ENCODE data around the gene ADD1.
A peak's percentile ranks its signal among the peaks of the same experiment; 100 is the strongest.
"Not testable (repeated sequence)": the region's sequence is repeated elsewhere in the genome, so short reads cannot be mapped to it uniquely, and the experiment has no call there.

ADD1 gene

DNA sequence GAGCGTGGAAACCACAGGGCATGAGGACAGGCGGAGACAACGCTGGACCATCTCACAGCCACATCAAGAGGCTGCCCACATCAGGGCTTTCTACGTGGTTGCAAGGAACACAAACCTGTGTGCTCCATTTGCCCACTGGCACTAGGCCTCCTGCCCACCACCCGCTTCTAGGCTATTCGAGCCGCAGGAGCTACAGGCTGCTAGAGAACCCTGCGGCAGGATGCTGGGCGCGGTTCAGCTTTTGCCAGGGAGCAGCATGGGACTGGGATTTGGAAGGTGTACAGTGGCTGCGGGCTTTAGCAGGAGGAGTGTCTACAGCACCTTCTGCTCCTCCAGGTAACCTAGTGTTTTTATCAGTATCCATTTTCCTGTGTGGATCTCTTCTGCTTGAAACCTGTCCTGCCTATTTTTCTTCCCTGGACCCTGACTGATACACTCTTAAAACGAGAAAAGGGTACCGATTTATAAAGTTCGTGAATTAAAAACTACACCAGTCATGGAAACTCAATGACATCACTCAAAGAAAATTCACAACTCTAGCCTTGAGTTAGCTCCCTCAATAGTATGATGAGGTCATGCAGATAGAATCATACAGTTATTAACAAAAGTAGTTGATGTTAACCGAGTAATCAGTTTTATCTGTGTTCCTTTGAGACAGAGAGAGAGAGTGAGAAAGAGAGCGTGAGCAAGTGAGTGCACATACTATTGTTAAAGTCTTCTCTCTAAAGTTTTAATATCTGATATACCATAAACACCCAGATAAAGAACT is 106.8 kb downstream of the ADD1 start:
- DNase-seq = no peak

DNA sequence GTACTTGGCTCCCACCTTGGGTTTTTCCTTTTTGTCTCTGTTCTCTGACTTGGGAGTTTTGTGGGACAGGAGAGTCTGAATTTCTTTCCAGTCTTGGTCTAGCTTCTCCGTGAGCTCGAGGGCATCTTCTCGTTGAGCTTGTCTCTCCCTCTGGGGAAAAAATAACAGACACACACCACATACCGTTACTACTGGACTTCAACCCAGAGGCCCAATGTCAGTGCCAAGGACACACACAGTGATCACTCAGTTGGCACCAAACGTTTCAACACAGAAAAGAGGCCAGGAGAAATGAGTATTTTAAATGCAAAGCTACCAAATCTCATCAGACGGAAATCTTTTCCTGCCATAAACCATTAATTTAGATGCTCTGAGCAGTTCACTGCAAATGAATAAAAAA is 109.9 kb downstream of the ADD1 start:
- DNase-seq = no peak

GRCh38 chr4:2954358-2955185 is 110.9 kb downstream of the ADD1 start:
- no peak for DNase-seq

- not testable (repeated sequence) for DNase-seq
These were observed 111.8 kb downstream of the ADD1 start for GRCh38 chr4:2955186-2956044.

DNA sequence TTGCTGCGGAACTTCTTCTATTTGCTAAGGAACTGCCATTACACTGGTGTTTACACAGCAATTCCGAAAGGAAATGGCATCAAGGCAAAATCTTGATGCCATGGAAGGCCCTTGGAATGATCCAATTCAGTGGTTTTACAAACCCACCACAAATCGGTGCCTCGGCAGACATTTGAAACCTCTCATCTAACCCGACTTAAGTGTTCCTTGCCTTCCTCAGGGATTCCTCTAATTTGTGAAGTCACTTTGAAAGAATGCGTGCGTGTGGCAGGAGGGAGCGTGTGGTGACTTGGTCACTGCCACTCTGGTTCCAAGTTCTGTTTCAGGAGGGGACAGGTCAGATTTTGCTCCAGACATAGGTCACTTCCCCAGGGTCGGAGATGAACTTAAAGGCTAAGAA is 114.8 kb downstream of the ADD1 start:
- no peak for DNase-seq

DNA sequence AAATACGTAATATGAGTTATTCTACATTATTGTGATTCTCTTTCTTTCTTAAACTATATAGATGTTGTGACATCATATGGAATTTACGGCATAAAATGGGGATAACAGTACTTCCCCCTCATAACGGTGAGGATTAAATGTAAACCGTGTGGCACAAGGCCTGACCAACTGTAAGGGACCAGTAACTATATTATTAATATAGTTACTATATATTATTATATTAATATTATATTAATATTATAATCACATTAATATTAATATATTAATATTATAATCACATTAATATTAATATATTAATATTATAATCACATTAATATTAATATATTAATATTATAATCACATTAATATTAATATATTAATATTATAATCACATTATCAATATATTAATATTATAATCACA is 116.8 kb downstream of the ADD1 start:
- DNase-seq = not testable (repeated sequence)

DNA sequence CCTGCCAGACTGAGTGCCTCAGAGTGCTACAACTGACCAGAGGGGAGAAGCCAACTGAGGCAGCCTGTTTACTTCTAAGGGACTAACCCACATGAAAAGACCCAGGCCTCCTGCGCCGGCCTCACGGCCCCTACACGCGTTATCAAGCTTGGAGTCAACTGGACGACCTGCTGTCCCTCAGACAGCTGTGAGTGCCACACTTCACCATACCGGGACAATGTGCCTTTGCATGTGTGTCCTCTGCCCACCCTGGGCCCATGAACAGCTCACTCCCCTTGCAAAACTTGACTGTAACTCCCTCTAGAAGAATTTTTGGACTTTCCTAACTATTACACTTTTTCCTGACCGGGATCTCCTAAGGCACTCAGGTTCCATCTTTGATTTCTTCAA is 117.8 kb downstream of the ADD1 start:
- DNase-seq = no peak

DNA sequence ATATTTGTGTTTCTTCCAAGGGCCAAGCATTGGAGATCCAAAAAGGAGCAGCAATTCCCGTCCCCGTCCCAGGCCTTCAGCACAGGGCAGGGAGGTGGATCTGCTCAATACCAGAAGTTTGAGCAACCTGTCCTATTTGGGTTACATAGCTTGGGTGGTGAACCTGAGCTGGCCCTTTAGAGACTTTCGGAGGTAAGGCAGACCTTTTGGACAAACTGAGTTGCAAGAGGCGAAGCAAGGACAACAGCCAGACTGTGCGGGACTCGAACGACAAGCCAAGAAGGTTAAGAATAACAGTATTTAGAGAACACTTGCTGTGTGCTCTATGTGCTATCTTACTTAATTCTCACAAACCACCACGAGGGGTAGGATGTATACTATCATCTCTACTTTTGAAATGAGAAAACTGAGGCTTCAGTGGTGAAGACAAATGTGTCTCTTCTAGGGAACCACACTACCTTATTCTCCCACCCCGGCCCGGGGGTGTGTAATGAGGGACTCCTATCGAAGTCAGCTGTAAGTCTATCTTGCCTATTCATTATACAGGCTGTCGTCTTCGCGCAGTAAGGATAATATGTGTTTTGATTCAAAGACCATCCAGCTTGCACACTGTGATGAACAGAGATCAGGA is 118.3 kb downstream of the ADD1 start:
- peak; percentile 13 for DNase-seq

DNA sequence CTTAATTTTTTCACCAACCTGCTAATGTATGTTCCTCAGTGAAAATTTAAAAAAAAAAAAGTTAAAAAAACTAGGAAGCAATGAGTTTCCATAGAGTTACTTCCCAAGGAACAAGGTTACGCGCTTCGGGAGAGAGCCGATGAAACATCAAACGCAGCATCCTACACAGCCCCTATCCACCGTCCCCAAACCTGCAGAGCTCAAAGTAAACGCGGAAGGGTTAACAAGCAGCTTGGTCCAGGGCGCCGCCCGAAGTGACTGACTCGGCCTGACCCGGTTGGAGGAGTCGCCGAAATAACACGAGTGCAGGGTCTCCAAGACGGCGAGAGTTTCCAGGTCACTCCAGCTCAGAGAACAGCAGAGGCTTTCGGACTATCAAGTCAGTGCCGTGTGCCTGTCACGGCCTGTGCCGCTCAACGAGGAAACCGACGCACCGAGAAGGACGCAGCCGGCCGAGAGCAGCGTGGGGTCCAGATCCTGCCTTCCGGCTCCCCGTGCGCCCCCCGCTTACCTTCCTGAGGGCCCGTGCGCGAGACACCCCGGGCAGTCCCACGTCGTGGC is 119.0 kb downstream of the ADD1 start:
- DNase-seq = no peak

- DNase-seq = peak; percentile 96
These were observed 119.7 kb downstream of the ADD1 start, which contains the start of the genes GRK4 and NOP14 for GRCh38 chr4:2963175-2963965. TSS of gene GRK4 (plus strand) at chr4:2963571. CDS start at chr4:2964071, 500 bp downstream. TSS of gene NOP14 (minus strand) at chr4:2963406. CDS start at chr4:2963319, 87 bp downstream.

- DNase-seq = no peak
These were observed 120.4 kb downstream of the ADD1 start for GRCh38 chr4:2963966-2964471.

DNA sequence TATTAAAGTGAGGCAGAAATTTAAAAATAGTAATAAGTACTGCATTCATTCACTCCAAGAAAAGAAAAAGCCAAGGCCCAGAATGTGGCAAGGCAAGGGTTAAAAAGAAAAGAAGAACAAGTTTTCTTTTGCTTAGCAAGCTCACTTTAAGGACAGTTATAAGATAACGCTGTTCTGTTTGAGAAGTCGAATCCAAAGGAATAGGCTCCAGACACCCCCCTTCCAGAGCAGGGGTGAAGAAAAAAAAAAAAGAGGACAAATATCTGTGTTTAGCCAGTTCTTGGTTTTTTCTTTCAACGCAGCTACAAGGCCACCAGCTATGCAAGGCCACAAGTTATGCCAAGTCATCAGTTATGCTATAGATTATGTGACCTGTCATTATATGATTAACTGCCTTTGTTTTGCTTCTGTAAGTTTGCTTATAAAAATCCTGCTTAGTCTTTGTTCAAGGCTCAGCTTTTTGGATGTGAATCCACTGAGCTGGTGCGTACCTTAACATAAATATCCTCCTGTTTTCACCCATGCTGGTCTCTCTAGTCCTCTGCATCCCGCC is 121.1 kb downstream of the ADD1 start:
- no peak for DNase-seq

GRCh38 chr4:2965262-2965661 is 121.6 kb downstream of the ADD1 start:
- DNase-seq = no peak

DNA sequence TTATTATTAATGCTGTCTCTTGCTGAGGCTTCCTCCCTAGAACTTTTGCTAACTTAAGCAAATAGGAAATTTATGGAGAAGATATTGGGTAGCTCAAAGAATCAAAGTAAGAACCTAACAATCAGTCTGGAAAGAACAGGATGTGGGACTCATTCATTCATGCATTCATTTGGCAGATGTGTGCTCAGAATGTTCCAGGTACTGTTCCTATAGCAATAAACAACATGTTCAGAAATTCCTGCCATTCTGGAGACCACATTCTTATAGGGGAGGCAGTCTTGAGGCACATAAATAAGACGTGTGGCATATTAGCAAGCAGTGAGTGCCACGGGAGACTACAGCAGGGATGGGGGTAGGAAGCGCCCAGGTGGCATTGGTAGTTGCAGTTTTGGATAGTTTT is 124.7 kb downstream of the ADD1 start:
- no peak for DNase-seq

DNA sequence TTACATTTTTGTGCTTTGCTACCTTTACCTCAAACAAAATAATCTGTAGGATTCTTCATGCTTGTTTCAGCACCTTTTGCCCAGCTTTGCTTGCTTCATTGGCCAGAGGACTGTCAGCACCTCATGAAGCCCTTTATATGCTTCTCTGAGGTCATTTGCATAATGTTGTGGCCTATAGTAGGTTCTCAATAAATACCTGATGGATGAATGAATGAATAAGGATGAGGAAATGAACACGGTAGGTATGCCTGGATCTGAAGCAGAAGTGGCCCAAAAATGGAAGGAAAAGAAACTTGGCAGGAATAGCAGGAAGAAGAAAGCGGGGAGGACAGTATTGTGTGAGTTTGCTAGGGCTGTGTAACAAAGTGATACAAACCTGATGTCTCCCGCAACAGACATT is 127.6 kb downstream of the ADD1 start:
- DNase-seq = no peak

DNA sequence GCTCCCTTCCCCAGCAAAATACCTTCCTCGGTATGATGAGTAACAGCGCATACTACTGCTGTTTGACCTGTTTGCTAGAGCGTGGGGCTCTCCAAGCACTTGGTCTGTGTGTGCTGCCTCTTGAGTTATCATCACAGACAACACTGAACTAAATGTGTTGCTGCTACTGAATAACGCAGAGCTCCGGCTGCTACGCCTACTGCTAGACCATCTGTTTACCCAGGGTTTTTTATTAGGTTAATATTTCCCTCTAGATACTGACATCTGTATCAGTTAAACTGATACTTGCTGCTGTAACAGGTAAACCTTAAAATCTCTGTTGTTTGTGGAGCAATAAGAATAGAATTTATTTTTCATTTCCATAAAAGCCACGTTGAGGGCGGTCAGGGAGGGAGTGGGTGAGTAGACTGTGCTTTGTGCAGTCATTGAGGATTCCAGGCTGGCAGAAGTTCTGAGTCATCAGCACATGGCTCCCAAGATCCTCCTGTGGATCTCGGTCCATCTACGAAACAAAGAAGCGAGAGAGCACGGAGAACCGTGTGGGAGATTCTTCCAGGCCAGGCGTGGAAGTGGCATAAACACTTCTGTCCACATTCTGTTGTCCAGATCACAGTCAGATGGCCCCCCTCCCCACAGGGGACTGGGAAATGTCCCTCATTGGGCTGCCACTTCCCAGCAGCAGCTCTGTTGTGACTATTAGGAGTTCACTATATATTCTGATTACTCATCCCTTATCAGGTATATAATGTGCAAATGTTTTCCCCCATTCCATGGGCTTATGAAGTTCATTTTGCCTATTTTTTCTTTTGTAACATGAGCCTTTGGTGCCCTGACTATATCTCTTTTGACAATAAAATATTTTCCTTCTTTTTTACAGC is 133.8 kb downstream of the ADD1 start:
- DNase-seq = peak; percentile 11

Data from kidney glomerular epithelial cell (primary cell).